NB4 (cell line): ENCODE measurements around the gene PGR.

Source experiments
- CTCF ChIP-seq: IDR thresholded peaks from one replicate; pipeline ENCODE4 v1.5.1; 2012; ENCODE audit warnings: low read depth, low read length
- MYC ChIP-seq: IDR thresholded peaks from 2 replicates; pipeline ENCODE4 v1.6.1; 2011; ENCODE audit warnings: low read depth, low read length
- POLR2A ChIP-seq: IDR thresholded peaks from 2 replicates; pipeline ENCODE4 v1.6.1; 2011; ENCODE audit warnings: mild to moderate bottlenecking; ENCODE audit not compliant: insufficient read length; ENCODE audit errors: extremely low read depth

GRCh38 chr11:101169944-101170343, 40.3 kb upstream of the PGR start:
- TF ChIP-seq CTCF (no peak), MYC (no peak), POLR2A (no peak)
